H7 (cell line): ENCODE measurements around the gene ERAP2. TPM values are rescaled to one million over a fixed set of nuclear protein-coding genes. Genes with fewer than 3 reads are reported as not detected.
A peak's percentile ranks its signal among the peaks of the same experiment; 100 is the strongest.
"Not testable (repeated sequence)": the region's sequence is repeated elsewhere in the genome, so short reads cannot be mapped to it uniquely, and the experiment has no call there.

ENCODE experiments used
- DNase-seq: peaks from one replicate; pipeline ENCODE4 v3.0.0; 2012
- H3K27me3 ChIP-seq: 2 replicates; pipeline ENCODE4 v1.6.0; 2011; ENCODE audit warnings: mild to moderate bottlenecking, low read length; ENCODE audit not compliant: control insufficient read depth, insufficient read depth
- H3K36me3 ChIP-seq: replicated peaks from 2 replicates; pipeline ENCODE4 v1.5.1; 2011; ENCODE audit warnings: low read length; ENCODE audit not compliant: control insufficient read depth, insufficient read depth
- H3K4me3 ChIP-seq: 2 replicates; pipeline ENCODE4 v1.5.1; 2011; ENCODE audit warnings: low read depth, mild to moderate bottlenecking, control low read depth, low read length, moderate library complexity; ENCODE audit not compliant: insufficient read depth
- total RNA-seq: library from RNA; depleted of rRNA; stranded (reverse); fragments of >200 nt; shearing (Covaris generic); gene quantifications from 2 replicates; pipeline ENCODE4 v1.2.3, GENCODE V29; 2014

ERAP2 gene
- total RNA-seq, 1 experiment from 2014 or later: not detected

- H3K4me3 ChIP-seq: no peak overlapping the region
- no peaks in the 10 kb centered on the region for H3K36me3 ChIP-seq
- no peaks in the 10 kb centered on the region for H3K27me3 ChIP-seq
- no peak for DNase-seq
Observed at GRCh38 chr5:96873449-96873848, 2.9 kb upstream of the ERAP2 start.

GRCh38 chr5:96874631-96875030, 1.7 kb upstream of the ERAP2 start:
- H3K36me3 ChIP-seq: no peaks in the 10 kb centered on the region
- H3K27me3 ChIP-seq: no peaks in the 10 kb centered on the region
- no peak overlapping the region for H3K4me3 ChIP-seq
- no peak for DNase-seq

GRCh38 chr5:96875791-96876291, 459 bp upstream of the ERAP2 start:
- Histone ChIP-seq H3K27me3 (no peaks in the 10 kb centered on the region), H3K4me3 (no peak overlapping the region), H3K36me3 (no peaks in the 10 kb centered on the region)
- DNase-seq: no peak

- not testable (repeated sequence) for H3K27me3 ChIP-seq, H3K4me3 ChIP-seq, DNase-seq, H3K36me3 ChIP-seq
Observed at GRCh38 chr5:96876977-96877469, 723 bp downstream of the ERAP2 start.

- H3K27me3 ChIP-seq: no peaks in the 10 kb centered on the region
- DNase-seq: no peak
- H3K4me3 ChIP-seq: no peak overlapping the region
- H3K36me3 ChIP-seq: no peaks in the 10 kb centered on the region
Observed at GRCh38 chr5:96879665-96880064, 3.4 kb downstream of the ERAP2 start.

- H3K4me3 ChIP-seq: no peak overlapping the region
- no peaks in the 10 kb centered on the region for H3K36me3 ChIP-seq
- H3K27me3 ChIP-seq: no peaks in the 10 kb centered on the region
- DNase-seq: no peak
Observed at GRCh38 chr5:96880444-96881164, 4.3 kb downstream of the ERAP2 start.

GRCh38 chr5:96881511-96882115, 5.3 kb downstream of the ERAP2 start:
- no peak overlapping the region for H3K4me3 ChIP-seq
- no peaks in the 10 kb centered on the region for H3K27me3 ChIP-seq
- no peak for DNase-seq
- H3K36me3 ChIP-seq: no peaks in the 10 kb centered on the region

- Histone ChIP-seq H3K4me3 (no peak overlapping the region), H3K27me3 (no peaks in the 10 kb centered on the region), H3K36me3 (no peaks in the 10 kb centered on the region)
- no peak for DNase-seq
Observed at GRCh38 chr5:96883871-96884270, 7.6 kb downstream of the ERAP2 start.

GRCh38 chr5:96884995-96885394, 8.7 kb downstream of the ERAP2 start:
- Histone ChIP-seq H3K4me3 (no peak overlapping the region), H3K27me3 (no peaks in the 10 kb centered on the region), H3K36me3 (no peaks in the 10 kb centered on the region)
- DNase-seq: no peak

GRCh38 chr5:96885518-96886338, 9.4 kb downstream of the ERAP2 start:
- H3K27me3 ChIP-seq: no peaks in the 10 kb centered on the region
- H3K36me3 ChIP-seq: no peaks in the 10 kb centered on the region
- no peak for DNase-seq
- H3K4me3 ChIP-seq: no peak overlapping the region

GRCh38 chr5:96893342-96893741, 17.0 kb downstream of the ERAP2 start:
- no peak for DNase-seq
- Histone ChIP-seq H3K4me3 (no peak overlapping the region), H3K27me3 (no peaks in the 10 kb centered on the region), H3K36me3 (no peaks in the 10 kb centered on the region)

- DNase-seq: no peak
- Histone ChIP-seq H3K4me3 (no peak overlapping the region), H3K36me3 (no peaks in the 10 kb centered on the region), H3K27me3 (no peaks in the 10 kb centered on the region)
Observed at GRCh38 chr5:96896276-96896675, 20.0 kb downstream of the ERAP2 start.

- Histone ChIP-seq H3K27me3 (no peaks in the 10 kb centered on the region), H3K4me3 (no peak overlapping the region), H3K36me3 (no peaks in the 10 kb centered on the region)
- no peak for DNase-seq
Observed at GRCh38 chr5:96896806-96897205, 20.5 kb downstream of the ERAP2 start.

GRCh38 chr5:96901384-96901783, 25.1 kb downstream of the ERAP2 start:
- Histone ChIP-seq H3K4me3 (no peak overlapping the region), H3K27me3 (no peaks in the 10 kb centered on the region), H3K36me3 (no peaks in the 10 kb centered on the region)
- peak; percentile 34 for DNase-seq

GRCh38 chr5:96901841-96902240, 25.5 kb downstream of the ERAP2 start:
- Histone ChIP-seq H3K36me3 (no peaks in the 10 kb centered on the region), H3K4me3 (no peak overlapping the region), H3K27me3 (no peaks in the 10 kb centered on the region)
- DNase-seq: no peak
